ENCODE results near the gene PTPRO.

The PTPRO gene

GRCh38 chr12:15497671-15498292 is 175.5 kb downstream of the PTPRO start:
- Mint-ChIP-seq H3K36me3 (ENCODE audit: low read depth) (no peaks in the 10 kb centered on the region), H3K27me3 (peaks cover 28% of the 10 kb centered on the region), H3K4me3 (no peak overlapping the region)

GRCh38 chr12:15502211-15502610 is 179.9 kb downstream of the PTPRO start:
- no peaks in the 10 kb centered on the region for H3K4me1 Mint-ChIP-seq (ENCODE audit: low read depth)
- H3K4me3 Mint-ChIP-seq, result no peak overlapping the region
- H3K36me3 Mint-ChIP-seq (ENCODE audit: low read depth), result no peaks in the 10 kb centered on the region
- H3K9me3 Mint-ChIP-seq, result no peaks in the 10 kb centered on the region
- no peak overlapping the region for H3K27ac Mint-ChIP-seq
- H3K27me3 Mint-ChIP-seq, result peaks cover 8% of the 10 kb centered on the region

More at GRCh38 chr12:15497671-15498292, 175.5 kb downstream of the PTPRO start:
- H3K9me3 Mint-ChIP-seq, result no peaks in the 10 kb centered on the region
- H3K4me1 Mint-ChIP-seq (ENCODE audit: low read depth), result peaks cover 4% of the 10 kb centered on the region
- no peak overlapping the region for H3K27ac Mint-ChIP-seq

GRCh38 chr12:15505616-15506015 is 183.3 kb downstream of the PTPRO start:
- Mint-ChIP-seq H3K36me3 (ENCODE audit: low read depth) (no peaks in the 10 kb centered on the region), H3K9me3 (no peaks in the 10 kb centered on the region), H3K4me1 (ENCODE audit: low read depth) (no peaks in the 10 kb centered on the region), H3K27me3 (peaks cover 12% of the 10 kb centered on the region), H3K4me3 (no peak overlapping the region), H3K27ac (no peak overlapping the region)

- no peak overlapping the region for H3K27ac Mint-ChIP-seq
- H3K4me1 Mint-ChIP-seq (ENCODE audit: low read depth), result no peaks in the 10 kb centered on the region
- H3K9me3 Mint-ChIP-seq, result no peaks in the 10 kb centered on the region
- H3K36me3 Mint-ChIP-seq (ENCODE audit: low read depth), result no peaks in the 10 kb centered on the region
- H3K27me3 Mint-ChIP-seq, result peaks cover 23% of the 10 kb centered on the region
- H3K4me3 Mint-ChIP-seq, result no peak overlapping the region
These were observed 192.7 kb downstream of the PTPRO start for GRCh38 chr12:15515010-15515409.

- H3K4me3 Mint-ChIP-seq, result no peak overlapping the region
- peaks cover 34% of the 10 kb centered on the region for H3K27me3 Mint-ChIP-seq
- no peak overlapping the region for H3K27ac Mint-ChIP-seq
- no peaks in the 10 kb centered on the region for H3K36me3 Mint-ChIP-seq (ENCODE audit: low read depth)
- H3K4me1 Mint-ChIP-seq (ENCODE audit: low read depth), result no peaks in the 10 kb centered on the region
- no peaks in the 10 kb centered on the region for H3K9me3 Mint-ChIP-seq
These were observed 197.8 kb downstream of the PTPRO start for GRCh38 chr12:15520083-15520482.

- Mint-ChIP-seq H3K4me3 (no peak overlapping the region), H3K36me3 (ENCODE audit: low read depth) (no peaks in the 10 kb centered on the region), H3K9me3 (no peaks in the 10 kb centered on the region), H3K27me3 (peaks cover 34% of the 10 kb centered on the region), H3K27ac (no peak overlapping the region), H3K4me1 (ENCODE audit: low read depth) (no peaks in the 10 kb centered on the region)
These were observed 198.5 kb downstream of the PTPRO start for GRCh38 chr12:15520844-15521243.

GRCh38 chr12:15522574-15523187 is 200.4 kb downstream of the PTPRO start:
- H3K36me3 Mint-ChIP-seq (ENCODE audit: low read depth), result no peaks in the 10 kb centered on the region
- peaks cover 34% of the 10 kb centered on the region for H3K27me3 Mint-ChIP-seq
- H3K27ac Mint-ChIP-seq, result no peak overlapping the region

GRCh38 chr12:15525441-15525840 is 203.1 kb downstream of the PTPRO start:
- H3K36me3 Mint-ChIP-seq (ENCODE audit: low read depth), result no peaks in the 10 kb centered on the region
- H3K27ac Mint-ChIP-seq, result no peak overlapping the region
- peaks cover 7% of the 10 kb centered on the region for H3K4me1 Mint-ChIP-seq (ENCODE audit: low read depth)
- H3K4me3 Mint-ChIP-seq, result no peak overlapping the region
- no peaks in the 10 kb centered on the region for H3K9me3 Mint-ChIP-seq
- peaks cover 15% of the 10 kb centered on the region for H3K27me3 Mint-ChIP-seq

More at GRCh38 chr12:15522574-15523187, 200.4 kb downstream of the PTPRO start:
- no peaks in the 10 kb centered on the region for H3K9me3 Mint-ChIP-seq
- peaks cover 7% of the 10 kb centered on the region for H3K4me1 Mint-ChIP-seq (ENCODE audit: low read depth)
- H3K4me3 Mint-ChIP-seq, result no peak overlapping the region

GRCh38 chr12:15526033-15526432 is 203.7 kb downstream of the PTPRO start:
- Mint-ChIP-seq H3K36me3 (ENCODE audit: low read depth) (no peaks in the 10 kb centered on the region), H3K4me1 (ENCODE audit: low read depth) (peaks cover 7% of the 10 kb centered on the region), H3K9me3 (no peaks in the 10 kb centered on the region), H3K27me3 (peaks cover 14% of the 10 kb centered on the region), H3K27ac (no peak overlapping the region), H3K4me3 (no peak overlapping the region)

GRCh38 chr12:15527201-15528080 is 205.1 kb downstream of the PTPRO start:
- Mint-ChIP-seq H3K27me3 (peaks cover 9% of the 10 kb centered on the region), H3K27ac (no peak overlapping the region), H3K4me1 (ENCODE audit: low read depth) (peaks cover 9% of the 10 kb centered on the region), H3K36me3 (ENCODE audit: low read depth) (no peaks in the 10 kb centered on the region), H3K4me3 (no peak overlapping the region), H3K9me3 (no peaks in the 10 kb centered on the region)

- H3K4me3 Mint-ChIP-seq, result no peak overlapping the region
- H3K9me3 Mint-ChIP-seq, result no peaks in the 10 kb centered on the region
- H3K27me3 Mint-ChIP-seq, result peaks cover 5% of the 10 kb centered on the region
- H3K27ac Mint-ChIP-seq, result no peak overlapping the region
- peaks cover 13% of the 10 kb centered on the region for H3K4me1 Mint-ChIP-seq (ENCODE audit: low read depth)
- H3K36me3 Mint-ChIP-seq (ENCODE audit: low read depth), result no peaks in the 10 kb centered on the region
These were observed 206.4 kb downstream of the PTPRO start for GRCh38 chr12:15528666-15529065.

GRCh38 chr12:15530361-15530760 is 208.1 kb downstream of the PTPRO start:
- no peaks in the 10 kb centered on the region for H3K9me3 Mint-ChIP-seq
- H3K4me3 Mint-ChIP-seq, result no peak overlapping the region
- no peaks in the 10 kb centered on the region for H3K36me3 Mint-ChIP-seq (ENCODE audit: low read depth)
- H3K27ac Mint-ChIP-seq, result no peak overlapping the region
- no peaks in the 10 kb centered on the region for H3K27me3 Mint-ChIP-seq
- H3K4me1 Mint-ChIP-seq (ENCODE audit: low read depth), result peaks cover 13% of the 10 kb centered on the region

- Mint-ChIP-seq H3K27me3 (no peaks in the 10 kb centered on the region), H3K36me3 (ENCODE audit: low read depth) (no peaks in the 10 kb centered on the region), H3K9me3 (no peaks in the 10 kb centered on the region), H3K27ac (no peak overlapping the region), H3K4me1 (ENCODE audit: low read depth) (peaks cover 6% of the 10 kb centered on the region), H3K4me3 (no peak overlapping the region)
These were observed 210.2 kb downstream of the PTPRO start for GRCh38 chr12:15532364-15532977.

GRCh38 chr12:15534322-15534721 is 212.0 kb downstream of the PTPRO start:
- H3K36me3 Mint-ChIP-seq (ENCODE audit: low read depth), result no peaks in the 10 kb centered on the region
- peaks cover 12% of the 10 kb centered on the region for H3K4me1 Mint-ChIP-seq (ENCODE audit: low read depth)
- H3K27me3 Mint-ChIP-seq, result no peaks in the 10 kb centered on the region
- H3K4me3 Mint-ChIP-seq, result peak overlapping the region; percentile 62
- H3K27ac Mint-ChIP-seq, result peak overlapping the region; percentile 77
- no peaks in the 10 kb centered on the region for H3K9me3 Mint-ChIP-seq

- Mint-ChIP-seq H3K9me3 (no peaks in the 10 kb centered on the region), H3K4me1 (ENCODE audit: low read depth) (peaks cover 12% of the 10 kb centered on the region), H3K4me3 (no peak overlapping the region), H3K36me3 (ENCODE audit: low read depth) (no peaks in the 10 kb centered on the region), H3K27ac (no peak overlapping the region), H3K27me3 (no peaks in the 10 kb centered on the region)
These were observed 212.6 kb downstream of the PTPRO start for GRCh38 chr12:15534874-15535273.
